Midbrain (tissue), 1 donor: ENCODE data around the gene CARD16.
"Not testable (repeated sequence)": the region's sequence is repeated elsewhere in the genome, so short reads cannot be mapped to it uniquely, and the experiment has no call there.

Experiments
- DNase-seq: peaks from one replicate; lab custom pipeline; 2025; lab: John Stamatoyannopoulos, UW

CARD16 gene

DNA sequence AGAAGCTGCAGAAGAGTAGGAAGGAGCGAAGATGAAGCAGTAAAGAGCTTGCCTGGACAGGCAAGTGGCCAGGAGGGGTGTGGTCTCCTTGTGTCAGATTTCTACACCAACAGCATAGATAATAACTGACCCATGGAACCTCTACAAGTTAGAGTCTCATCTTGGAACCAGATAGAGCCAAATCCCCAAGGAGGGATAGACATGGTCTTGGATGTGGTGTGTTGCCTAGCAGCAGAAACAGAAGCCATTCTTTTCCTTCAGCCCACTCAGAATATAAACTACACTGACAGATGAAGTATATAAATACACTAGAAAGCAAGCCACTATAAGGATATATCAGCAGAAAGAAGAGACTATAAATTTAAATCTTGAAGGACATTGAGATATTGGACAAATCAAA, 4.3 kb upstream of the CARD16 start:
- DNase-seq: no peak

DNA sequence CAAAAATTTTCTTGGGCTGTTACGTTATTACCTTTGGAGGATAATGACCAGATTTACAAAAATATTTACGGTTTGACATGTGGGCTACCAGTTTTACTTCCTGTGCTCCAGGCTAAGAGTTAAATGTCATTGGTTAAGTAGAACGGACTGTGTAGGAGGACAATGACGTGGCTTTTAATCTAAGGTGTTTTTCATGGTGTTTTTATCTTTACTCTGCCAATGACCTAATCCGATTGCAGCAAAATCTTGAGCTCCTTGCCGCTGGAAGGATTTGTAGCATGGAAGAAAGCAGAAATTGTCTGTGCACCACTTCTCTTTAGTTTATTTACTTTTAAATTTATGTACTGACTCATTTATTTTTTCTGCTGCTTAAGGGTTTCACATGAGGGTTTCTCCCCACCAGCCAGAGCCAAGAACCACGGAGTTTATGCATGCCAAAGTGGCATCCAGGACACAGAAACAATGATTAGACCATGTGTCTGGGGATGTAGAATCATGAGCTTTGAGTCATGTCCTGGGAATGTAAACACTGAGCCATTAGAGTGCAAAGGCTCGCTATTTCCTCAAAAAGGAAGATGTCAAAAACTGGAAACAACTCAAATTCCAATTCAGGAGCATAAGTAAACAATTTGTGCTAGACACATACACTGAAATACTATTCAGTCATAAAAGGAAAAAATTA, 1.9 kb upstream of the CARD16 start:
- no peak for DNase-seq

DNA sequence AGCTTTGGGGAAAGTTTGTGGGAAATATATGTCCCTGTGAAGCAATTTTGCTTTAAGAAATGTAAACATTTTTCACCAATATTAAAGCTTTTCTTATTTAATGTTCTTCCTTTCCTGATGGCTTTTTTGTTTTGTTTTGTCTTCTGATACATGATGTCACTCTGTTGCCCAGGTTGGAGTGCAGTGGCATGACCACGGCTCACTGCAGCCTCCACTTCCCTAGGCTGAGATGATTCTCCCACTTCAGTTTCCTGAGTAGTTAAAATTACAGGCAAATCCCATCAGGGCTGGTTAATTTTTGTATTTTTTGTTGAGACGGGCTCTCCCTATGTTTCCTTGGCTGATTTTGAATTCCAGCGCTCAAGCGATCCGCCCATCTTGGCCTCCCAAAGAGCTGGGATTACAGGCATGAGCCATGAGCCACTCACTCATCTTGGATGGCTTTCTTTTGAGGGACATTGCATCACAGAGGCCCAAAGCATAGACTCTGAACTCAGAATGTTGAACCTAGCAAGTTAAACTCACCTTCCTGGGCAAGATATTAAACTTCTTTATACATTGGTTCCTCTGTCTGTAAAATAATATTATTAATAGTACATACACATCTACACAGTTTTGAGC, 651 bp upstream of the CARD16 start:
- DNase-seq: no peak

DNA sequence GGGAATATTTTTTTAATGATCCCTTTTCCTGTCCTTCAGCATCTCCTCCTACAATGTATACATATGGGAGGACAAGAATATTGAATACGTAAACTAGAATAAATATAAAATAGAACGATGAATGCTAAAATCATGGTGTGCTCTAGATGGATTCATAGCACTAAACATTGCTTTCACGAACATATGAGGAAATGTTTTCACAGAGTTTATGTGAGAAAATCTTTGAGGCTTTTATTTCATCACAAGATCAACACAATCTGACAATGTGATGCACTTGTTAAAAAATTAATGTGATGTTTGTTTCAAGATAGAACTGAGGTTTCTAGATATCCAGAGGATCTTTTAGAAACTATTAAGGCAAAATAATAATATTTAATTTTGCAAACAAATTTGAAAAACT, 3.0 kb downstream of the CARD16 start:
- DNase-seq: no peak

- no peak for DNase-seq
Measured at GRCh38 chr11:105040703-105041102, 4.4 kb downstream of the CARD16 start.

- no peak for DNase-seq
Measured at GRCh38 chr11:105034813-105035620, 10.1 kb downstream of the CARD16 start, which contains the start of gene CASP1. TSS of gene CASP1 (minus strand) at chr11:105035144. CDS start at chr11:105035113, 31 bp downstream.

DNA sequence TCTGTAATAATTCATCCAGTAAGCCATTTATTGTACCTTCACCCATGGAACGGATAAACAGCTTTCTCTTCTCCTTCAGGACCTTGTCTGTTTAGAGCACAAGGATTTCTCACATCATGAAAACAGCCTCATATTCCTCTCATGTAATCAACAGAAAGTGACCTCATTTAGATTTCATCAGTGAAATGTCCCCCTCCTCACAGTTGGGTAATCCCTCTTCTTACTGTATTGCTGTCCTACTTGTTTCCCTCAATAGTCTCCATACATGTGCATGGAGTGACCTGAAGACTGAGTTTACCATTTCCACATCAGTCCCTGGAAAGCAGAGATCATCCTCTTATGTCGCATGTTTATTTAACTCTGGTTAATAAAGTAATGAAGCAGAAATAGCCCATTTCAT, 10.7 kb downstream of the CARD16 start:
- not testable (repeated sequence) for DNase-seq

DNA sequence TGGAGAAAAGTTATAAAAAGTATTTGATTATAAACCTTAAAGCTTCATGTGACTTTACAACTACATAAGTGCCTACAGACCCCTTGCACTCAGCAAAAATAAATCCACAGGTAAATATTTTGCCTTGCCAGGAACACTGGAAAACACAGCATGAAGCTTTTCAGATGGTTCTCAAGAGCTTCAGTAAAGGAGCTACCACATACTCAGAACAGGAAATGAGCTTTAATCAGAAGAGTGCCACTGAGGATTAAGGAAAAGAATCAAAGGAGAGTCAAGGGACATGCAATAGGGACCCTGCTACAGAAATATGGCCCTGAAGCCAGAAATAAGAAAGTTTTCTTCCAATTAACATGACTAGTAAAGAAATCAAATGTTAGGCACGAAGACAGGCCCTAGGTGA, 11.4 kb downstream of the CARD16 start:
- DNase-seq: no peak

- no peak for DNase-seq
Measured at GRCh38 chr11:105033343-105033742, 11.8 kb downstream of the CARD16 start.

DNA sequence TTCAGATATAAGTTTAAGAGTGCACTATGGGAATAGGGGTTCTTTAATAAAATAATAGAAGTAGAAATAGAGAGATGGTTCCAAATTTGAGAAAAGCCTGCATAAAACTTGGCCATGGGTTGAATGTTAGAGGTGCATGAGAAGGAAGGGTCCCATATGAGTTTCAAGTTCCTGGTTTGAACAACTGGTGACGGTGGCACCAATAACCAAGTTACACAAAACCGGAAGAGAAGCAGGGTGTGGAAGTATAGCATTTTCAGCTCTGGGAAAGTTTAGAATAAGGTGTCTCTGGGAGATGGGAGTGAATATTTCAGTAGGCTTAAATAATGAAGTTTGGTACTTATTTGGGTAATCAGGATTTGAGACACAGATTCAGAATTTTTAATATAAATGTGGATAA, 12.6 kb downstream of the CARD16 start:
- DNase-seq: no peak

DNA sequence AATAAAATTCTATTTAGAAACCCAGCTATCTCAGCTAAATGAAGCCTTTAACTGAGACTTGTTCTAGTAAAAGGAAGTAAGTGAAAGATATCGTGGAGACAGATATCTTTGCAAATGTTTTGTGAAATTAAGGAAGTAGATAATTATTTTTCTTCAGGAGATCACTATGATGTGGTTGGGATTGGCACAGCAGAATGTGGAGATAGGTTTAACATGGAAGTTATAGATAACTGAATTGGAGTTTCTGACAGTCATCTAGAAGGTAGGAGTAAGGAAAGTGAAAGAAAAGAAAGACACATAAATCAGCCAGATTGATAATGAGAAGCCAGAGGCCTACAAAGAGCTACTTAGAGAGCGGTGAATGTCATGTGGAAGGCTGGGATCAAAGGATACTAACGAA, 17.5 kb downstream of the CARD16 start:
- no peak for DNase-seq

DNA sequence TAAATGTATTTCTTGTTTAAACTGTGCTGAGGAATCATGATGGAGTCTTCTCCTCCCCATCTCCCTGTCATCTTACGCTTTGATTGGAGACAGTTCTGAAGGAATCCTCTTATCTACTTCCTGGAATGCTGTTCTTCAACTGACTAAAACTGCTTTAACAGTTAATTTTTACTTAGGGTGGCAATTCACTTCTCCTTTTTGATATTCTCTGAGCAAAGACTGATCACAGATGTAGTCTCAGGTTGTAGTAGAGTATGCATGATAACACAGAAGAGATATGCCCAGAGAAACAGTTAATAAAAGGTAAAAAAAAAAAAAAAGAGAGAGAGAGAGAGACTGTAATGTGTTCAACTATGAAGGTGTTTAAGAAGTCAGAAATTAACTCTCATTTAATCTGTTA, 20.7 kb downstream of the CARD16 start:
- no peak for DNase-seq

GRCh38 chr11:105023003-105023402, 22.1 kb downstream of the CARD16 start, which contains the start of gene CASP5:
TSS of gene CASP5 (minus strand) at chr11:105023168. CDS start at chr11:105023136, 32 bp downstream.
- no peak for DNase-seq

DNA sequence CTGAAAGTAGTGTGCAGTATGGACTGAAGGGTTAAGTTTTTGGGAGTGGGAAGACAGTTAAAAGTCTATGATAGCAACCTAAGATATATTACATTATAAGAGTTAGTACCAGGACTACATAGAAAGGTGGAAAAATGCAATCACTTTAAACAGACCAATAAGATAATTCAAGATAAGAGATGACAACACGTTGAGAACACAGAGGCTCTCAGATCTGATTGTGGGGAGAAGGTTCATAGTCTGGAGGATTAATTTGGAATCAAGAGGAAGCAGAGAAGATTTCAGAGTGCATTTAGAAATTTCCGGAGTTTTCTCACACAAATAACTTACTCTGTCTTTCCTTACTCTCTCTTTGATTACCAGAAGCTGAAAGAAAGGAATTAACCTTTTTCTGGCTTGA, 22.6 kb downstream of the CARD16 start:
- DNase-seq: no peak

DNA sequence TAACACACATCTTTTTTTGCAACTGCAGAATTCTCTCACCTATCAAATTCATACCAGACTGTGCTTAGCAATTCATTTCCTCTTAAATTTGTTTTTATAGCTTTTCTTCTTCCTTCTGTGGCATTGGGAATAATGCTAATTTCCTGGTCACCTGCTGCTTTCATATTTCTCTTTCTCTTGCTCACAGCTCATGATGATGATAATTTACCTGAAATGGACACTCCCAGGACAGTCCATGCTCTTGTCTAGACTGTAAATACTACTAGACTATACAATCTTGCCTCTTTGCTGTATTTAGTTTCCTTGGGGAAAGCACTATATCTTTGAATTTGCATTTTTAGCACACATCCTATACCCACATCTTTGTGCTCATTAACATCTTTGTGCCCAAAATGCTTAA, 37.7 kb downstream of the CARD16 start:
- no peak for DNase-seq

GRCh38 chr11:105005451-105005845, 39.7 kb downstream of the CARD16 start:
- DNase-seq: no peak

- DNase-seq: no peak
Measured at GRCh38 chr11:105004021-105004420, 41.1 kb downstream of the CARD16 start.

GRCh38 chr11:105003151-105003550, 42.0 kb downstream of the CARD16 start:
- DNase-seq: no peak

- DNase-seq: no peak
Measured at GRCh38 chr11:105000797-105001196, 44.3 kb downstream of the CARD16 start.

DNA sequence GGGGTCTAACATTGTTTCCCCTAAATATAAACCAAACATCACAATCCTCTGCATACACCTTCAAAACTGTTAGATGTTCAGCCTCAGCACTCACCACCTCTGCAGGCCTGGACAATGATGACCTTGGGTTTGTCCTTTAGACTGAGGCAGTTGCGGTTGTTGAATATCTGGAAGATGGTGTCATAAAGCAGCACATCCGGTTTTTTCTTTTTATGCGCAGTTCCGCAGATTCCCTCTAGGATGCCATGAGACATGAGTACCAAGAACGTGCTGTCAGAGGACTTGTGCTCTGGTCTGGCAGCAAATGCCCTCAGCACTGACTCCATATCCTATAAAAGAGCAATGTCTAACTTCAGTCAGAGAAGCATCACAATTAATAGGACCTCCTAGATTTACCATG, 45.0 kb downstream of the CARD16 start:
- no peak for DNase-seq

GRCh38 chr11:104999721-105000120, 45.4 kb downstream of the CARD16 start:
- no peak for DNase-seq

DNA sequence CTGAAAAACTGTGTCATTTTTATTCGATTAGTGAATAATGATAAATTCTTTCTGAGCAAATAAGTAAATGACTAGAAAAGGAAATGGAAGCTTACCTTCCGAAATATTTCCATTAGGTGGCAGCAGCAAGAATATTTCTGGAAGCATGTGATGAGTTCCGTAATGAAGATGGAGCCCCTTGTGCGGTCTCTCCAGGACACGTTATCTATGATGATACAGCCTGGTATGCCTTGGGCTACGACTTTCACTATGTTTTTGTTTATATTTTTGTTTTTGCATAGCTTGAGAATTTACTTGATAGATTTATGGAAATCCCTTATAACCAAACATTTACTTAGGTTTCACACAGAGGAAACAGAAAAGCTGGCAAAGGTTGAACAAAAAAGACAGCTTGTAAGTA, 47.8 kb downstream of the CARD16 start:
- DNase-seq: no peak

DNA sequence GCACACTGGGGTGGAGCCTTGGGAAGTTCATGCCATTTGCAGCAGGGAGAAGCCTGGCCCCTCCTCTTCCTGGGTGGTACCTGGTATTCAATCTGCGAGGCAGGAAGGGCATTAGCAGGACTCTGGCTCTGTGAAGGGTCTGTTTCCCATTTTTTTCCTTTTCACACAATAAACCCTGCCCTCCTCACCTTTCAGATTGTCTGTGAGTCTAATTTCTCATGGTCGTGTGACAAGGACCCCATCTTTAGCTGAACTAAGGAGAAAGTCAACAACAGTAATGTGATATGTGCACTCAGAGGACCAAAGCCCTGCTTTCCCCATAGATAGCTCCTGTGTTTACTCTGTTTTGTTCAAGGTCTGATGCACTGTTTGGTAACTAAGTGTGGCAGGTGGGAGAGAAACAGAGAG, 50.1 kb downstream of the CARD16 start:
- DNase-seq: no peak
